Hepatocyte (in vitro differentiated cells): ENCODE measurements around the gene GET3. TPM values are rescaled to one million over a fixed set of nuclear protein-coding genes. Genes with fewer than 3 reads are reported as not detected.
A peak's percentile ranks its signal among the peaks of the same experiment; 100 is the strongest.

ENCODE experiments used
- DNase-seq: peaks from one replicate; pipeline ENCODE4 v3.0.0-alpha.2; 2016; ENCODE audit warnings: low spot score
- H2AFZ ChIP-seq: fragments of 200-600 bp; sonication (generic); 2 replicates; pipeline ENCODE4 v1.6.0; 2016; ENCODE audit warnings: antibody characterized with exemption, mild to moderate bottlenecking
- H3K27ac ChIP-seq: fragments of 200-600 bp; sonication (generic); 2 replicates; pipeline ENCODE4 v1.5.1; 2016; ENCODE audit warnings: mild to moderate bottlenecking
- H3K27me3 ChIP-seq: fragments of 200-600 bp; sonication (generic); 2 replicates; pipeline ENCODE4 v1.6.1; 2016
- H3K36me3 ChIP-seq: fragments of 200-600 bp; sonication (generic); replicated peaks from 2 replicates; pipeline ENCODE4 v1.5.1; 2016; ENCODE audit warnings: low read depth; ENCODE audit not compliant: insufficient read depth
- H3K4me1 ChIP-seq: fragments of 200-600 bp; sonication (generic); 2 replicates; pipeline ENCODE4 v1.5.1; 2016; ENCODE audit warnings: mild to moderate bottlenecking, moderate library complexity; ENCODE audit not compliant: insufficient read depth
- H3K4me2 ChIP-seq: fragments of 200-600 bp; sonication (generic); 2 replicates; pipeline ENCODE4 v1.6.0; 2016
- H3K4me3 ChIP-seq: fragments of 200-600 bp; sonication (generic); 2 replicates; pipeline ENCODE4 v1.5.1; 2016; ENCODE audit warnings: mild to moderate bottlenecking
- H3K79me2 ChIP-seq: fragments of 200-600 bp; sonication (generic); 2 replicates; pipeline ENCODE4 v1.6.0; 2017; ENCODE audit warnings: mild to moderate bottlenecking
- H3K9me2 ChIP-seq: fragments of 200-600 bp; sonication (generic); replicated peaks from 2 replicates; pipeline ENCODE4 v1.6.0; 2017; ENCODE audit warnings: mild to moderate bottlenecking; ENCODE audit not compliant: insufficient read depth
- H3K9me3 ChIP-seq: fragments of 200-600 bp; sonication (generic); 2 replicates; pipeline ENCODE4 v1.5.1; 2016; ENCODE audit warnings: low read depth, mild to moderate bottlenecking
- H4K20me1 ChIP-seq: fragments of 200-600 bp; sonication (generic); 2 replicates; pipeline ENCODE4 v1.6.0; 2016; ENCODE audit warnings: mild to moderate bottlenecking; ENCODE audit not compliant: insufficient read depth, poor library complexity, severe bottlenecking
- EZH2 ChIP-seq: fragments of 200-600 bp; sonication (generic); IDR thresholded peaks from 2 replicates; pipeline ENCODE4 v1.6.1; 2016; ENCODE audit warnings: antibody characterized with exemption, mild to moderate bottlenecking, borderline replicate concordance
- EZH2phosphoT487 ChIP-seq: fragments of 200-600 bp; sonication (generic); IDR thresholded peaks from one replicate; pipeline ENCODE4 v1.6.1; 2018; ENCODE audit warnings: antibody characterized with exemption, mild to moderate bottlenecking, low read depth, moderate library complexity; ENCODE audit not compliant: unreplicated experiment, severe bottlenecking
- WGBS: methylation state at CpG from one replicate; pipeline ENCODE4 v1.1.6; 2016; ENCODE audit warnings: low lambda C conversion rate; ENCODE audit errors: missing lambda C conversion rate; 5-methylcytosine and 5-hydroxymethylcytosine counted together
- polyA plus RNA-seq: library from polyadenylated mRNA; unstranded; fragments of >200 nt; fragmentation: Nextera tagmentation; extraction: Ambion mirVana; gene quantifications from 2 replicates; pipeline ENCODE4 v1.2.1, GENCODE V29; 2016
- total RNA-seq: library from RNA; depleted of rRNA; stranded (reverse); fragments of >200 nt; gene quantifications from 2 replicates; pipeline ENCODE4 v1.2.3, GENCODE V29; 2014
- TF ChIP-seq, protein P1 (sequence below): fragments of 200-600 bp; sonication (generic); IDR thresholded peaks from 2 replicates; pipeline ENCODE4 v1.5.1; 2016; ENCODE audit warnings: antibody characterized with exemption, mild to moderate bottlenecking; ENCODE audit not compliant: poor library complexity

GET3 gene
- total and polyA plus RNA-seq, 2 experiments from 2014 or later, result 52.3 to 108 TPM

DNA sequence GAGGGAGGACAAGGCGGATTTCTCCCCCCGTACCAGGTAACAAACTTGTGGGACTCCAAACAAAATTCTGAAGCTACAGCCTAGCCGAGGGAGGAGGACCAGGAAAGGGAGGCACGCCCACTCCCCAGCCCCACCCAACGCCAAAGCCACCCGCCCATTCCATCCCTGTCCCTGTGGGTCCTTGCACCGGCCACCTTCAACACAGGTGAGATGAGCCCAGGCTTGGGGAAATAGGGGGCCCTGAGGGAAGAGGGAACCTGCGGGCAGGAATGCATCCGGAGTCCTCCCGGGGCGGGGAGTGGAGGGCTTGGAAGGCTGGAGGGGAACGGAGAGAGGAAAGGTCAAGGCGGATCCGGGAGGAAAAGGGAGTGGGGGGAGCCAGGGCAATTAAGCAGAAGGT lies 14.3 kb downstream of the GET3 start, which contains the start of gene BEST2:
TSS of gene BEST2 (plus strand) at position 157 of the 400 bp plus-strand sequence. CDS start 802 bp downstream, outside the sequence.
- Histone ChIP-seq H3K4me3 (no peak within 1 kb of the TSS), H3K27ac (no peak within 1 kb of the TSS), H4K20me1 (no peaks in the 10 kb centered on the region), H2AFZ (no peak within 1 kb of the TSS), H3K4me1 (no peaks in the 10 kb centered on the region), H3K9me2 (no peaks in the 10 kb centered on the region), H3K27me3 (peaks cover 25% of the 10 kb centered on the region), H3K79me2 (no peaks in the 10 kb centered on the region), H3K9me3 (no peaks in the 10 kb centered on the region), H3K36me3 (no peaks in the 10 kb centered on the region), H3K4me2 (no peak within 1 kb of the TSS)
- no peak for DNase-seq
- WGBS, result 8% methylated on average over 5 of the region's 14 CpGs
- TF ChIP-seq EZH2phosphoT487, result no peak
- peak; percentile 36 for TF ChIP-seq EZH2
- TF ChIP-seq, protein P1, sequence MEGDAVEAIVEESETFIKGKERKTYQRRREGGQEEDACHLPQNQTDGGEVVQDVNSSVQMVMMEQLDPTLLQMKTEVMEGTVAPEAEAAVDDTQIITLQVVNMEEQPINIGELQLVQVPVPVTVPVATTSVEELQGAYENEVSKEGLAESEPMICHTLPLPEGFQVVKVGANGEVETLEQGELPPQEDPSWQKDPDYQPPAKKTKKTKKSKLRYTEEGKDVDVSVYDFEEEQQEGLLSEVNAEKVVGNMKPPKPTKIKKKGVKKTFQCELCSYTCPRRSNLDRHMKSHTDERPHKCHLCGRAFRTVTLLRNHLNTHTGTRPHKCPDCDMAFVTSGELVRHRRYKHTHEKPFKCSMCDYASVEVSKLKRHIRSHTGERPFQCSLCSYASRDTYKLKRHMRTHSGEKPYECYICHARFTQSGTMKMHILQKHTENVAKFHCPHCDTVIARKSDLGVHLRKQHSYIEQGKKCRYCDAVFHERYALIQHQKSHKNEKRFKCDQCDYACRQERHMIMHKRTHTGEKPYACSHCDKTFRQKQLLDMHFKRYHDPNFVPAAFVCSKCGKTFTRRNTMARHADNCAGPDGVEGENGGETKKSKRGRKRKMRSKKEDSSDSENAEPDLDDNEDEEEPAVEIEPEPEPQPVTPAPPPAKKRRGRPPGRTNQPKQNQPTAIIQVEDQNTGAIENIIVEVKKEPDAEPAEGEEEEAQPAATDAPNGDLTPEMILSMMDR, result no peak

DNA sequence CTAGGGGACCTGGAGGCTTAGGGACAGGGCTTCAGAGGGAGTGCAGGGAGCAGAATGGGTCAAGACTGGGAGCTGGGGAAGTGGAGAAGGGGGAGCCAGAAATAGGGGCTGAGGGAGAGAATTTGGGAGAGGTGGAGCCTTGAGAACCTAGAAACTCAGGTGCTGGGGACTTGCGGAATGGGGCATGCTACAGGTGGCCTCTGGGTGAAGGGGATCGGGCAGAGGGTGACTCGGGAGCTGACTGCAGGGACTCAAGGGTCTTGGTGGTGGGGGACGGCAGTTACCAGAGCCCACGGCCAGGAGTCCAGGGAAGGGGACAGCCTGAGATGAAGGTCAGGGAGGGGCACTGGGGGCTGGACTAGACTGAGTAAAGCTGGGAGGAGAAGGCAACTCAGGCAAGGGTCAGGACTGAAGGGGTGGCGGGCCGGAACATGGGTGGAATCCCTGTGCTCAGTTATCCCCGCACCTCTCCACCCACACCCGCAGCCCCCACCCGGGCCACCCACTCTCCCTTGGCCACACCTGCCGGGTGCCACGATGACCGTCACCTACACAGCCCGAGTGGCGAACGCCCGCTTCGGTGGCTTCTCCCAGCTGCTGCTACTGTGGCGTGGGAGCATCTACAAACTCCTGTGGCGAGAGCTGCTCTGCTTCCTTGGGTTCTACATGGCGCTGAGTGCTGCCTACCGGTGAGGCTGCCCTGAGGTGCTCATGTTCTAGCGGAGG lies 14.9 kb downstream of the GET3 start:
- Histone ChIP-seq H3K4me2 (no peak overlapping the region), H3K4me3 (no peak overlapping the region), H3K27ac (no peak overlapping the region), H3K4me1 (peaks cover 3% of the 10 kb centered on the region), H3K36me3 (no peaks in the 10 kb centered on the region), H4K20me1 (no peaks in the 10 kb centered on the region), H3K79me2 (no peaks in the 10 kb centered on the region), H3K9me2 (no peaks in the 10 kb centered on the region), H3K9me3 (no peaks in the 10 kb centered on the region), H2AFZ (no peak overlapping the region), H3K27me3 (peaks cover 25% of the 10 kb centered on the region)
- TF ChIP-seq EZH2phosphoT487 (no peak), EZH2 (no peak)
- TF ChIP-seq, protein P1, result no peak
- DNase-seq, result no peak
- WGBS, result 67% methylated on average over 20 of the region's 23 CpGs

GRCh38 chr19:12754465-12755196 lies 17.3 kb downstream of the GET3 start:
- Histone ChIP-seq H4K20me1 (no peaks in the 10 kb centered on the region), H3K4me1 (peaks cover 6% of the 10 kb centered on the region), H3K36me3 (no peaks in the 10 kb centered on the region), H3K27me3 (peaks cover 25% of the 10 kb centered on the region), H3K4me2 (no peak overlapping the region), H2AFZ (no peak overlapping the region), H3K9me2 (no peaks in the 10 kb centered on the region), H3K4me3 (no peak overlapping the region), H3K79me2 (no peaks in the 10 kb centered on the region), H3K9me3 (no peaks in the 10 kb centered on the region), H3K27ac (no peak overlapping the region)
- WGBS, result 92% methylated on average over 47 of the region's 50 CpGs
- no peak for DNase-seq
- no peak for TF ChIP-seq EZH2phosphoT487
- TF ChIP-seq EZH2, result no peak
- TF ChIP-seq, protein P1, result no peak
